Measurements from ENCODE around the gene TMEM178B.
"Not testable (repeated sequence)": the region's sequence is repeated elsewhere in the genome, so short reads cannot be mapped to it uniquely, and the experiment has no call there.

- not testable (repeated sequence) for TF ChIP-seq POLR2A (IDR thresholded peaks at IDR 0.05; ENCODE audit: low read length); GATA1 (IDR thresholded peaks at IDR 0.05; ENCODE audit: low read depth, low read length)
Measured at GRCh38 chr7:141089490-141089889, 15.6 kb downstream of the TMEM178B start.
